HCT116 (cell line): ENCODE results near the gene EIF2D. TPM values are rescaled to one million over a fixed set of nuclear protein-coding genes. Genes with fewer than 3 reads are reported as not detected.
A peak's percentile ranks its signal among the peaks of the same experiment; 100 is the strongest.

Experiments used
- ATAC-seq: fragments of 200-7000 bp; cut with Tn5 transposase; 2 replicates; pipeline ENCODE4 v1.9.1; 2020; ENCODE audit warnings: mild to moderate bottlenecking, moderate library complexity
- BruUV-seq: library from RNA; stranded (reverse); fragments of 400-500 nt; replicated peaks from 2 replicates; lab custom pipeline; 2021; lab: Mats Ljungman, UMichigan
- CTCF ChIA-PET: fragments of 300-600 bp; sonication (Branson Sonifier 250); formaldehyde crosslinking; loops from one replicate; lab custom pipeline; 2021; ENCODE audit warnings: antibody characterized with exemption; lab: Charles Lee
- POLR2A ChIA-PET: fragments of 300-600, 350-600 bp; sonication (Branson Sonifier 250); formaldehyde crosslinking; loops from one replicate; lab custom pipeline; 2021; ENCODE audit warnings: antibody characterized with exemption; lab: Charles Lee
- RAD21 ChIA-PET, 2 experiments: fragments of 300-600 bp; sonication (Branson Sonifier 250); formaldehyde crosslinking; loops; one replicate each; lab custom pipeline; 2023; ENCODE audit warnings: low total read pairs in 2 of 2; ENCODE audit not compliant: uncharacterized antibody in 2 of 2, unreplicated experiment in 2 of 2, low non-redundant PET in 1 of 2; lab: Charles Lee
- DNase-seq: peaks from one replicate; pipeline ENCODE4 v3.0.0-alpha.2; 2010; ENCODE audit warnings: low read depth, low spot score
- H2AFZ ChIP-seq: fragments of 200-600 bp; shearing (Covaris generic), sonication (generic); 2 replicates; pipeline ENCODE4 v1.6.1; 2017; ENCODE audit warnings: low read depth, mixed run types, mixed read lengths, antibody characterized with exemption, low read length; ENCODE audit not compliant: poor library complexity, severe bottlenecking
- H3K27ac ChIP-seq: 2 replicates; pipeline ENCODE4 v1.5.1; 2012; ENCODE audit warnings: low read depth, low read length
- H3K27me3 ChIP-seq: fragments of 200-600 bp; sonication (generic); 2 replicates; pipeline ENCODE4 v1.6.1; 2016; ENCODE audit warnings: mixed run types, low read length, mixed read lengths; ENCODE audit not compliant: insufficient read depth
- H3K36me3 ChIP-seq, 2 experiments: fragments of 200-500 bp in 1 of 2; fragments of 200-600 bp in 1 of 2; sonication (Bioruptor generic) in 1 of 2; sonication (generic) in 1 of 2; 2 replicates each; pipeline versions ENCODE4 v1.5.1 to v1.6.1; 2014 to 2016; ENCODE audit warnings: low read length in 2 of 2, inconsistent platforms in 1 of 2, mixed read lengths in 1 of 2, mixed run types in 1 of 2; ENCODE audit not compliant: insufficient read depth in 2 of 2, control insufficient read depth in 1 of 2
- H3K4me1 ChIP-seq, 2 experiments: fragments of 200-600 bp in 1 of 2; sonication (generic) in 1 of 2; 2 replicates each; pipeline versions ENCODE4 v1.5.1 to v1.6.1; 2012 to 2017; ENCODE audit warnings: low read length in 2 of 2, inconsistent platforms in 1 of 2, mild to moderate bottlenecking in 1 of 2, mixed read lengths in 1 of 2, mixed run types in 1 of 2, moderate library complexity in 1 of 2; ENCODE audit not compliant: insufficient read depth in 2 of 2, control insufficient read depth in 1 of 2
- H3K4me2 ChIP-seq: fragments of 200-600 bp; sonication (generic); 2 replicates; pipeline ENCODE4 v1.6.1; 2017; ENCODE audit warnings: mixed run types, low read length, mixed read lengths
- H3K4me3 ChIP-seq, 2 experiments: fragments of 200-600 bp in 1 of 2; sonication (generic) in 1 of 2; replicated peaks in 1 of 2; 2 replicates each; pipeline ENCODE4 v1.5.1; 2011 to 2016; ENCODE audit warnings: low read length in 2 of 2, control low read depth in 1 of 2, low read depth in 1 of 2, mild to moderate bottlenecking in 1 of 2, mixed read lengths in 1 of 2, mixed run types in 1 of 2
- H3K79me2 ChIP-seq: fragments of 200-600 bp; sonication (generic); 2 replicates; pipeline ENCODE4 v1.6.1; 2017; ENCODE audit warnings: mild to moderate bottlenecking, mixed run types, low read length, moderate library complexity, mixed read lengths; ENCODE audit not compliant: insufficient read depth
- H3K9ac ChIP-seq: fragments of 200-600 bp; sonication (generic); 2 replicates; pipeline ENCODE4 v1.6.1; 2016; ENCODE audit warnings: low read length, mixed read lengths
- H3K9me2 ChIP-seq: fragments of 200-600 bp; sonication (generic), shearing (Covaris generic); 2 replicates; pipeline ENCODE4 v1.6.1; 2017; ENCODE audit warnings: mixed run types, mild to moderate bottlenecking, moderate library complexity; ENCODE audit not compliant: insufficient read depth
- H3K9me3 ChIP-seq, 2 experiments: fragments of 200-500 bp in 1 of 2; fragments of 200-600 bp in 1 of 2; sonication (Bioruptor generic) in 1 of 2; sonication (generic) in 1 of 2; 2 replicates each; pipeline ENCODE4 v1.6.1; 2014 to 2017; ENCODE audit warnings: low read length in 2 of 2, mixed read lengths in 2 of 2, inconsistent platforms in 1 of 2, low read depth in 1 of 2, mild to moderate bottlenecking in 1 of 2, mixed run types in 1 of 2, moderate library complexity in 1 of 2; ENCODE audit not compliant: control insufficient read depth in 1 of 2, insufficient read depth in 1 of 2
- H4K20me1 ChIP-seq: fragments of 200-600 bp; sonication (generic), shearing (Covaris generic); 2 replicates; pipeline ENCODE4 v1.6.1; 2017; ENCODE audit warnings: mixed run types, mild to moderate bottlenecking, moderate library complexity; ENCODE audit not compliant: insufficient read depth
- CBX3 ChIP-seq: IDR thresholded peaks from 2 replicates; pipeline ENCODE4 v1.6.1; 2012; ENCODE audit warnings: low read depth
- EZH2 ChIP-seq: fragments of 200-600 bp; sonication (generic); IDR thresholded peaks from 2 replicates; pipeline ENCODE4 v1.6.1; 2017; ENCODE audit warnings: antibody characterized with exemption, mixed run types
- EZH2phosphoT487 ChIP-seq: fragments of 200-600 bp; IDR thresholded peaks from 2 replicates; pipeline ENCODE4 v1.6.1; 2018; ENCODE audit warnings: antibody characterized with exemption, borderline replicate concordance
- FOSL1 ChIP-seq: IDR thresholded peaks from 2 replicates; pipeline ENCODE4 v1.6.1; 2012; ENCODE audit warnings: low read depth
- JUND ChIP-seq: IDR thresholded peaks from 2 replicates; pipeline ENCODE4 v1.6.1; 2012
- MAX ChIP-seq: IDR thresholded peaks from 2 replicates; pipeline ENCODE4 v1.6.1; 2012
- POLR2A ChIP-seq: IDR thresholded peaks from 2 replicates; pipeline ENCODE4 v1.7.0; 2011; ENCODE audit warnings: borderline replicate concordance; ENCODE audit not compliant: insufficient read depth, insufficient read length; ENCODE audit errors: extremely low read depth
- POLR2AphosphoS5 ChIP-seq: IDR thresholded peaks from 2 replicates; pipeline ENCODE4 v1.6.1; 2011; ENCODE audit warnings: mild to moderate bottlenecking, low read depth, low read length, moderate library complexity
- RAD21 ChIP-seq: IDR thresholded peaks from 2 replicates; pipeline ENCODE4 v1.6.1; 2012; ENCODE audit warnings: low read depth, mild to moderate bottlenecking
- SIN3A ChIP-seq: IDR thresholded peaks from 2 replicates; pipeline ENCODE4 v1.6.1; 2012; ENCODE audit warnings: low read depth
- SP1 ChIP-seq: IDR thresholded peaks from 2 replicates; pipeline ENCODE4 v1.6.1; 2012; ENCODE audit warnings: low read depth
- TCF7L2 ChIP-seq: IDR thresholded peaks from 2 replicates; pipeline ENCODE4 v1.7.0; 2011; ENCODE audit warnings: borderline replicate concordance, inconsistent platforms; ENCODE audit not compliant: insufficient read depth, insufficient read length; ENCODE audit errors: extremely low read depth
- ZNF274 ChIP-seq: fragments of 200-500 bp; sonication (Bioruptor generic); IDR thresholded peaks from 2 replicates; pipeline ENCODE4 v1.6.1; 2014; ENCODE audit warnings: mild to moderate bottlenecking, low read depth, low read length, inconsistent platforms
- intact Hi-C: fragments of 100-400 bp; cut with micrococcal nuclease; formaldehyde crosslinking; loops from 2 replicates; pipeline ENCODE4 v1.10.0; 2022
- total RNA-seq: library from RNA; stranded (reverse); gene quantifications from one replicate; pipeline ENCODE4 v1.2.1, GENCODE V29; 2021; ENCODE audit not compliant: unreplicated experiment
- TF ChIP-seq, protein P1 (sequence below), 3 experiments: fragments of 200-600 bp in 1 of 3; sonication (generic) in 1 of 3; IDR thresholded peaks in 2 of 3; conservative IDR thresholded peaks in 1 of 3; 2 replicates each; pipeline ENCODE4 v1.5.1; 2012 to 2017; ENCODE audit warnings: low read depth in 2 of 3, low read length in 2 of 3, antibody characterized with exemption in 1 of 3, borderline replicate concordance in 1 of 3, control low read depth in 1 of 3, mild to moderate bottlenecking in 1 of 3, mixed read lengths in 1 of 3, mixed run types in 1 of 3, moderate library complexity in 1 of 3; ENCODE audit not compliant: insufficient read depth in 1 of 3

The EIF2D gene
- total RNA-seq, 1 experiment from 2014 or later: 54.8 TPM

DNA sequence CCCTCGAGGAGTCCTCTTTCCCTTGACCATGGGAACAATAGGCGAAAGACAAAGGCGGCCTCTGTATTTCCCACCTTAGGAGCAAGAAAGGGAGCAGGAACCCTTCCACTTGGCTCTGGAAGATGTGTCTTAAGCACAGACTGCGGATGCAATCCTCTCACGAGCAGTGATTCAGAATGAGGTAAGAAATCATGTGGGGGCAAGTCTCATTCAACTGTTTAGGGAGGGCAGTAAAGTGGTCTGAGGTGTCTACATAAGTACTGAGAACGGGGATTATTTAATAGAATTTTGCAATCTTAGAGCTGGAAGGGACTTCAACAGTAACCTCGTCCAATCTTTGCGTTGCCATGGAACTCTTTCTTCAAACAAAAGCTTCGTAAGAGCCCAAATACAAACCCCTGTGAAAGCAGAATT is 21.4 kb upstream of the EIF2D start:
- POLR2A ChIA-PET: no interaction called here

GRCh38 chr1:206631085-206631509 is 18.8 kb upstream of the EIF2D start:
- peaks cover 4 to 23% of the 10 kb centered on the region in 2 experiments; a peak in 3 of 4 replicates for H3K4me1 ChIP-seq
- RAD21 ChIA-PET: interaction anchor here (0.6 to 1.5 kb wide), 4 partner anchors 29 to 351 kb away, joined by 3 to 11 read pairs (median 5); no protein-coding TSS in a partner anchor
- POLR2A ChIA-PET: interaction anchor here (1.0 to 1.2 kb wide), 2 partner anchors 19 to 33 kb away, joined by 4 to 5 read pairs; partner anchors contain the start of gene EIF2D
- DNase-seq (peak; percentile 88), ATAC-seq (peak; percentile 55)
- intact Hi-C loops: loop anchor here (10.0 kb wide), 1 partner anchor 354 kb away; no protein-coding TSS in a partner anchor
- H3K9me2 ChIP-seq: no peaks in the 10 kb centered on the region
- CTCF ChIA-PET: interaction anchor here (0.5 to 2.5 kb wide), 19 partner anchors 9 to 351 kb away, joined by 3 to 71 read pairs (median 4); partner anchors contain the start of genes EIF2D, IKBKE and MAPKAPK2
- no peaks in the 10 kb centered on the region for H4K20me1 ChIP-seq
- no peaks in the 10 kb centered on the region for H3K27me3 ChIP-seq
- H3K9me3 ChIP-seq: peaks cover 0 to 4% of the 10 kb centered on the region in 2 experiments; a peak in 1 of 4 replicates
- no TSS peak for BruUV-seq
- peak overlapping the region; percentile 46 for H2AFZ ChIP-seq
- H3K9ac ChIP-seq: no peak overlapping the region
- no peak overlapping the region for H3K4me2 ChIP-seq
- no peak for TF ChIP-seq ZNF274
- no peak for TF ChIP-seq TCF7L2
- no peak for TF ChIP-seq FOSL1
- TF ChIP-seq POLR2AphosphoS5: no peak
- TF ChIP-seq, protein P1, sequence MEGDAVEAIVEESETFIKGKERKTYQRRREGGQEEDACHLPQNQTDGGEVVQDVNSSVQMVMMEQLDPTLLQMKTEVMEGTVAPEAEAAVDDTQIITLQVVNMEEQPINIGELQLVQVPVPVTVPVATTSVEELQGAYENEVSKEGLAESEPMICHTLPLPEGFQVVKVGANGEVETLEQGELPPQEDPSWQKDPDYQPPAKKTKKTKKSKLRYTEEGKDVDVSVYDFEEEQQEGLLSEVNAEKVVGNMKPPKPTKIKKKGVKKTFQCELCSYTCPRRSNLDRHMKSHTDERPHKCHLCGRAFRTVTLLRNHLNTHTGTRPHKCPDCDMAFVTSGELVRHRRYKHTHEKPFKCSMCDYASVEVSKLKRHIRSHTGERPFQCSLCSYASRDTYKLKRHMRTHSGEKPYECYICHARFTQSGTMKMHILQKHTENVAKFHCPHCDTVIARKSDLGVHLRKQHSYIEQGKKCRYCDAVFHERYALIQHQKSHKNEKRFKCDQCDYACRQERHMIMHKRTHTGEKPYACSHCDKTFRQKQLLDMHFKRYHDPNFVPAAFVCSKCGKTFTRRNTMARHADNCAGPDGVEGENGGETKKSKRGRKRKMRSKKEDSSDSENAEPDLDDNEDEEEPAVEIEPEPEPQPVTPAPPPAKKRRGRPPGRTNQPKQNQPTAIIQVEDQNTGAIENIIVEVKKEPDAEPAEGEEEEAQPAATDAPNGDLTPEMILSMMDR (IDR thresholded peaks at IDR 0.05 in 2 of 3, conservative IDR thresholded peaks at IDR 0.05 in 1 of 3; ENCODE audit: borderline replicate concordance in 1 of 3, insufficient read depth in 1 of 3, low read depth in 2 of 3, low read length in 2 of 3): peak; percentile 53 to 70 (median 63)
- 0 out of 2 replicates have a peak, but pooled peaks have one; percentile 34 for TF ChIP-seq MAX
- TF ChIP-seq SIN3A: no peak
- peak; percentile 68 for TF ChIP-seq RAD21
- H3K27ac ChIP-seq: no peak overlapping the region
- H3K79me2 ChIP-seq: no peaks in the 10 kb centered on the region
- no peak overlapping the region for H3K4me3 ChIP-seq
- H3K36me3 ChIP-seq: no peaks in the 10 kb centered on the region

More for the DNA sequence above, 21.4 kb upstream of the EIF2D start:
- ChIA-PET RAD21 (no interaction called here), CTCF (interaction anchor here (1.5 to 4.0 kb wide), 3 partner anchors 21 to 101 kb away, joined by 4 to 63 read pairs (median 4); no protein-coding TSS in a partner anchor)
- no peak for TF ChIP-seq EZH2phosphoT487
- no peak for TF ChIP-seq SP1
- no peak for TF ChIP-seq JUND
- TF ChIP-seq EZH2: no peak
- TF ChIP-seq POLR2A: no peak
- no peak for TF ChIP-seq TCF7L2
- no peak for TF ChIP-seq CBX3
- TF ChIP-seq FOSL1: no peak
- no peaks in the 10 kb centered on the region for H3K27me3 ChIP-seq
- intact Hi-C loops: loop anchor here (1.0 to 10.0 kb wide), 3 partner anchors 21 to 351 kb away; partner anchors contain the start of gene EIF2D
- ATAC-seq: no peak
- DNase-seq: no peak
- H4K20me1 ChIP-seq: no peaks in the 10 kb centered on the region
- H2AFZ ChIP-seq: peak overlapping the region; percentile 33
- H3K9me2 ChIP-seq: no peaks in the 10 kb centered on the region
- no peak overlapping the region for H3K27ac ChIP-seq
- H3K9me3 ChIP-seq: no peaks in the 10 kb centered on the region
- no peaks in the 10 kb centered on the region for H3K36me3 ChIP-seq
- H3K79me2 ChIP-seq: no peaks in the 10 kb centered on the region
- H3K9ac ChIP-seq: no peak overlapping the region
- no TSS peak for BruUV-seq
- H3K4me2 ChIP-seq: no peak overlapping the region
- H3K4me1 ChIP-seq: peaks cover 4 to 26% of the 10 kb centered on the region in 2 experiments; a peak in 3 of 4 replicates
- no peak overlapping the region for H3K4me3 ChIP-seq
